NCI-H187 treated with DMSO at 0.1 percent for 48 hours (cell line): ENCODE measurements around the gene PIEZO2.

ENCODE experiments used
- DNase-seq: peaks from one replicate; lab custom pipeline; 2025; lab: John Stamatoyannopoulos, UW

The PIEZO2 gene

DNA sequence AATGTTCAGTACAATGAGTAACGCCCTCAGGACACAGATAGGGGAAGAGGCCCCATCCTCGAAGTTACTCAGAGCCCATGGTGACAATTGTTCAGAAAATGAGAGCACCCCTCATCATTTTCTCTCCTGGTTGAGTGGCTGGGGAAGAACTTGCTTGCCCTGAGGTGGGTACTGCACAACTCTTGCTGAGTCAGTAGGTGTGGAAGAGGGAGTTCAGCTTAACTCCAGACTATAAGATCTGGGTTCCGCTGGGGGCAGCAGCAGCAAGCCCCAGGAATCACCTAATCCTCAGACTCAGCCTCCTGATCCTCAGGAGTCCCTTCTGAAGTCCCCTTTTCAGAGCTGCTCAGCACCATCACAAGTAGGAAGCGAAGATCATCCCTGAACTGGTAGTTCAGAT is 123.7 kb downstream of the PIEZO2 start:
- no peak for DNase-seq

DNA sequence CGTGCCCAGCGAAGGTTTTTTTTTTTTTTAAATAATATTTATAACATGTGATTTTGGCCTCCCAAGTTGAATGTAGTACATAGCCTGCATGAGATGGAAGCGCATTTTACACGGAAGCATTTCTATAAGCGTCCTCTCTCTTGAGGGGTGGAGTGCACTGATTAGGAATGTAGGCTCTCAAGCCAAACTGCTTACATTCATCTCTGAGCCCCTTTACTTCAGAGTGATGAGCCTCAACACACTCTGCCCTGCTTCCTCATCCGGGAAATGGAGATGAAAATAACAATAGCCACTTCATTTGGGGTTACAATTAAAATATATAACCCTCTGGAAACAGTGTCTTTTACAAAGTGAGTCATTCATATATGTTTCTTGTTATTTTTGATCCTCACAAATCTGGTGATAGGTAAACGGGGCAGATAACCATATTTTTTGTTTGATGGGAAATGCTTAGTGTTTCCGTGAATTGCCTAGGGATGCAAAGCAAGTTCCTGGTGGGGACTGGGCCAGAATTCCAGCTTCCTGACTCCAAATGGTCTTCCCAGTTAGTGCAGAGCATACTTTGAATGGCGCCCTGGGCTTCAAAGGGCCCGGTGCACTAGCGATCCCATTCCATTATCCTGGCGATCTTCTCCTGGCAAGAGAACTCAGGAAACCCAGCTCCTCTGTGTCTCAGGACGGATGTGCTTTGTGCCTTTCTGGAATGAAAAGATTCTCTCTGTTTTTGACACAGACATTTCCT is 124.3 kb downstream of the PIEZO2 start:
- no peak for DNase-seq

DNA sequence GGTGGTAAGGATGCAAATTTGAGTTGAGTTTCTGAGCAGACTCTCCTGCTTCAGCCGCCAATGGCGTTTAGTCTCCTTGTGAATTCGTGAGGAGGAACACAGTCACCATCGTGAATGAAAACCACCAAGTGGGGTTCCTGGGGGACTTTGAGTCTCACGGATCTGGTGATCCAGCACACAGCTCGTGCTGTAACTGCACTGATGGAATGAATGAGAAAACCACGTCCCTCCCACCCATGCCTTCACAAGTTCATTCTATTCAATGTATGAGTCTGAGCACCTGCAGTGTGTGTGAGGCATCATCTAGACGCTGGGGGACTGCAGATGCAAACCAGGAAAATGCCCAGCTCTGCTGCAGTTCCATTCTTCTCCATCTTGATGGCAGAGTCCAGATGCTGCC is 127.9 kb downstream of the PIEZO2 start:
- no peak for DNase-seq

DNA sequence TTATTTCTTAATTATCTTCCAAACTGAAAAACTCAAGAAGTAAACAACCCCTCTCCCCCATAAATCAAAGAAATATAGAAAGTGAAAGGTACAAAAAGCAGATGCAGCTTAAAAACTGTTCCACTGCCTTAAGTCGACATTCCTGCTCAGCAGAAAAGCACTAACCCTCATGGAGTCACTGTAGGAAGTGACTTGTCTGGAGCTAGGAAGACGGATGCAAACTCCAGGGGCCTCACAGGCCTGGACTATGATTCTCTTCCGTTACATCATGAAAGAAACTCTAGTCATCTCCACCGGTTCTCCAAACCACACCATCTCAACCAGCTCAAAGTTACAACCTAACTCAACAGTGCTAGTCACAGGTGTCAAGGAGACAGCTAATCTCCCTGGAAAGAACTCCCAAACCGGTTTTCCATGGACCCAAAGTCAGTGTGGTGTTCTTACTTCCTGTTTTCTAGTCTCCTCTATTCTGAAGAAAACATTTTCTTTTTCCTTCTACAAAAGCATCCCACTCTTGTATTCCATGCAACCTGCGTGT is 128.4 kb downstream of the PIEZO2 start:
- DNase-seq, result no peak

DNA sequence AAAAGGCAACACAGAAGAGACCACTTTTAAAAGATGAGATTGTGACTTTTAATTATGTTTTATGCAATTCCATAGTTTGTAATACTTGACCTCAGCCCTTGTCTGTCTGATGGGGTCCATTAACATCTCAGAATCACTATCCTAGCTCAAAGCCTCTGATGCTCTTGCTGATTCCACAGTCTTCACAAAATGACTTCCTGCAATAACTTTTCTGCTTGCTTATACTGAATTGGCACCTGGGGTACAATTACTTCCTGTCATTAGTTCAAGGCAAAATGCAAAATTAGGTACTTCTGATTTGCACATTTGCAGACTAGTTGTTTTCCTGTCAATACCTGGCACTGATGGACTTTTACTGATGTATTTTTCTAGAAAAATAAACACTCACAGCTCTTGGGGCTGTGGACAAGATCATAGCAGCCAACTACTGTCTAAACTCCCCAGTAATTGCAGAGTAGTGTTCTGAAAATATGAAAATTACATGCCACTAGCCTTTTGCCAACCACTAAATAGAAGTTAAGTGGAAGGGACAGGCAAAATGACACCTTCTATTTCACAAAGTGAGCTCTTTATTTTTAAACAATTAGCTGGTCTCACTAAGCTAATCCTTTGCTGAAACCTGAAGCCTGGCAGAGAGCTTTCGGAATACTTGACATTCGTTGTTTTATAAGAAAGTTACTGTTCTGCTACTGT is 129.1 kb downstream of the PIEZO2 start:
- no peak for DNase-seq

DNA sequence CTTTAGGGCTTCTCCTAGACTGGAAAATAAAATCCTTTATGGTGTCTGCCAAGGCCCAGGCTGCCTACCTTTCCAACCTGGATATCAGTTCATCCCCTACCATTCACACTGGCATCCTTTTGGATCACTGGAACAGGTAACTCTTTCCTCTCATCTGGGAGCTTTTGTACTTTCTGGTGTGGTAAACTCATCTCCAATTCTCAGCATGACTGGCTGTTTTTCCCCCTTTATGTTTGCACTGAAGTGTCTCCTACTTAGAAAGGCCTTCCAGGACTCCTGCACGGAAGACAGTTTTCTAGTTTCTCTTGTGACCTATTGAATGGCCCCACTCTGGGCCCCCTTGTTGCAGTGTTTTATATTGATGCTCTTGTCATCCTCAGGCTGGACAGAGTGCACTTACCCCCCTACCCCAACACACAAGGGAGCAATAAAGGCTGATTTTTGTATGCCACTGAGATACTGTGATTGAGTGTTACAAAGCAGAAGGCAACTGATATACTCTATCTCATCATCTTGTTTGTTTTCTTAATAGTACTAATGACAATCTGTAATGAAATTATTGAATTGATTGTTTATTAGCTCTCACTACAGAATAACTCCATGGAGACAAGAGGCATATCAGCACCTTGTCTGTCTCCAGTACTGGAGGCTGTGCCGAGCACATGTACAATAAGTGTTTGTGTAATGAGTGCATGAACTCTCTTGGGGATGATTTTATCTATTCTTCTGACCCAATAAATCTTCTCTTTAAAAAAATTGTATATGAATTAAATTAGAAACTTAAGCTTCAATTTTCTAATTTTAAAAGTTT is 129.9 kb downstream of the PIEZO2 start:
- DNase-seq, result no peak

DNA sequence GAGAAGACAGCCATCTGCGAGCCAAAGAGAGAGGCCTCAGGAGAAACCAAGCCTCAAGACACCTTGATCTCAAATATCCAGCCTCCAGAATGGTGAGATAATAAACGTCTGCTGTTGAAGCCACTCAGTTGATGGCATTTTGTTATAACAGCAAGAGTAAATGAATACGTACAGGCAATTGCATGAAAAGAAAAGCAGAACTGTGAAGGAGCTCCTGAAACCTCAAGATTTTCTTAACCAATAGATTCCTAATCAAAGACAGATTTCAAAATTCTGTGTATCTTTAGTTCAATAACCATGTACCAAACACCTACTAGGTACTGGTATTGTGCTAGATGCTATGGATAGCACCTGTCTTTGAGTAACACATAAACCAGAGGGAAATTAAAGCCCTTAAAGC is 139.5 kb downstream of the PIEZO2 start:
- DNase-seq, result no peak

DNA sequence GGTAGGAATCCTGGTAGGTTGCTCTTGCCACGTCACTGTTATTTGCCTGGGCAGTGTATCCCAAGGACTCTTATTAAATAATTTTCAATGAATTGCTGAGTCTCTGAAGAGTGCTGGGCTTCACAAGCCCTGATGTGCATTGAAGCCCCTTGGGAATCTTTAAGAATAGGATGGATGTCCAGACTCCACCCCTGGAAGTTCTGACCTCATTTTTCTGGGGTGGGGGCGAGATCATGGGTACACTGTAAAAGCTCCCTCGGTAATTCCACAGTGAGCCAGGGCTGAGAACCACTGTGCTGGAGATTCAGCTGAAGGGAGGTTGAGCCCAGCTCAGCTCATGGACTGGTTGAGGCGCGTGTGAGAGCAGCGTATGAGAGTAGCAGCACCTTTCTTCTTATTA is 140.2 kb downstream of the PIEZO2 start:
- DNase-seq, result no peak

DNA sequence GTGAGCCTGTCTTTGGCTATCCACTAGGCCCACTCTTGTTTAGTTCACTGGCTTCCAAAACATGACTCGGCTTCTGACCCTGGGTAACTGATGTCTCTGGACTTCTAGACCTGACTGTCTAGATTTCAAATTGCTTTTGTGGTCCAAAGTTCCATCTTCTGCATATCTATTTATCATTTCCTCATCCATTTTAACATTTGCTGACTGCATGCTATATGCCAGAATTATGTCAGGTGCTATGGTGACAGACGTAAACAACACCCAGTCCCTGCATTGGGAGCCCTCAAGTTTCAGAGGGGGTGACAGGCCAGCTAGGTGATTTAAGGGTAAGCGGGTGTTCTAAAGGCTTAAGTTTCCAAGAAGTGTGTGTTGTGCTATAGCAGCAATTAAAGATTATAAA is 140.9 kb downstream of the PIEZO2 start:
- DNase-seq, result no peak

DNA sequence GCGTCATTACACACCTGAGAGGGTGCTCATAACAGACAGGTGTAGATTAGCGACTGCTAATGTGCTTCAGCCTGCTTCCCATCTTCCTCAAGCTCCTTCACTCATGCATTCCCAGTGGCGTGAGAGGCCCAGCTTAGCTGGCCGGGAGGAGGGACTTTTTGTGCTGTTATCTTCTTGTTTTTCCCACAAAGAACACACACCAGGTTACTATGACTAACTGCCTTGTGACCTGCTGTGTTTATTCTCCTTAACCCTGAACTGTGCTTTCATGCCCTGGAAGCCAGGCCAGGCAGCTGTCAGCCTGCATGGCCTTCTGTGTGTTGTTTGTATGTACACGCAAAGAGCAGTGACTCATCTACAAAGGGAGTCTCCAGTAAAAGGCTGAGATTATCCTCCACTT is 143.8 kb downstream of the PIEZO2 start:
- DNase-seq, result no peak

DNA sequence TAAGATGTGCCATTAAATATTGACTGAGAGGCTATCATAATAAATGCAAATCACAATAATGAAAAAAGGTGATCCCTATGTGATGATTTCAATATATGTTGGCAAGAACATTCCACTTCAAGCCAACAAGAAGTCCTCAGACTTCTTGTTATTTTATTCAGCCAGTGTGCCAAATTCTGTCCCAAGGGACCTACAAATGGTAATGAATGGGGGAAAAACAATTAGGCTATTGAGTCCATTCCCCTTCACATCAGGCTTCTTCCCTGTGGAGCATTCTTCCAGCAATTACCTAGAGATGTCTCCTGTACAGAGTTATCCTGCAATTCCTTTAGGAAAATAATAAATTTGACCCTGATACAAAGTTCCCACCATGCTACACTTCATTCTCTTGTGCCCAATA is 144.4 kb downstream of the PIEZO2 start:
- DNase-seq, result no peak

DNA sequence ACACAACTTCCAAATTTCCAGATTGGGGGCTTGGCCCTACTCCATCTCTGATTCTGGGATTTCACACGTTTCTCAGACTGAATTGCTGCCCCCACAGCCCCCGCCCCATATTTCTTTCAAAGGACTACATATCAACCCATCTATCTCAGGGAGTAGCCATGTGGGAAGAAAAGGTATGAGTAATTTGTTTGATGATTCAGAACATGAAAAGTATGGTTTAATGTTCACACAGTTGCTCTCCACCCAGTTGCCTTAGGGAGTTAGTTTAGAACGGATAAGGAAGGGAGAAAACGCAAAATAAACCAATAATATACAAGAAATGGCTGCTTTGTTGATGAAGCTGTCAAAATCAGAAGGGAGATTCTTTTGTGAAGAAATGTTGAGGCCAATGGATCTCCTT is 145.1 kb downstream of the PIEZO2 start:
- DNase-seq, result no peak

DNA sequence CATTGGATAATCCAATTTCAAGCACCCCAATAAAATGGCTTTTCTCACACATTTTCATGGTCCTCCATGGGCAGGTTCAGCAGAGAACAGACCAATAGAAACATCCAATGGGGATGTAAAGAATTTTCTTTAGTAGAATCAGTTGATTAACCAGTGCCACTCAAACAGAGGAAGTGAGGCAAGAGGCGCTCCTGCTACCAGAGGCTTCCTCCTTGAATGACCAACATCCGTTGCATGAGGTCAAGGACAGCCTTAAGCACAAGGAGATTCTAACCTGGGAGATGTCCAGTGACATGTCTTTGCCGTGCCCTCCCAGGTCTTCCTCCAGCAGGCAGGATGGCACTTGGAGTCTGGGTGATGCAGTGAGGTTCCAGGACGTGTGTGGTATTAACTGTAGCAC is 146.6 kb downstream of the PIEZO2 start:
- no peak for DNase-seq

DNA sequence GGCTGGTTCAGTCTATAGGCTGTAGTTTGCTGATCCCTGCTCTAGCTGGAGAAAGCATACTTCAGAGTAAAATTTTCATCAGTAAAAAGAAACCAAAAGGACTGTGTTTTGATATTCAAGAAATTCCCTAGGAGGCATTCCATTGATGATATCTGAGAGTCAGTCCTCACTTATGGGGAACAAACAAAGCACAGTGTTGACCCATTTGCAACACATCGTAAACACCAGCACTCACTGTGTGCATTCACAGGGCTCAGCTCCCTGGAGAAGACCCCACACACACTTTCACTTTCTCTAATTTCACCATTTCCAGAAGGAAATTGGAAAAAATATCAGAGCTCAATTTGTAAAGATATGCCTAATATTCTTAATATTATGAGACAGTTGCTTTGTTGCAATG is 147.1 kb downstream of the PIEZO2 start:
- DNase-seq, result no peak

DNA sequence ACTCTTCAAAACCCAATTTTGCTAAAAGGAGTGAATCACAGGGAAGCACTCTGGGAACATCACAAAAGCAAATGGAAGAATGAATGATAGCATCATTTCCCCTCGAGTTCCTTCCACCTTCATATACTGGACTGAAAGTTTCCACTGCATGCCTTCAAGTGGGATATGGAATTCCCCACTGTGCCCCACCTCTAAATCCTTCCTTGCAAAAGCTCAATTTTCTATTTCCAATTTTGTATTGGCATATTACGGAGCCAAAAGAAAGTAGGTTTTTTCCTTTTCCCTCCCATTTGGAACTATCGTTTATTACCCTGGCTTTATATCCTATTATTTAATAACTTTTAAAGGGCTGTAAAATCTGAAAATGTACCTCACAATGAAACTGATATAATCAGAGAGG is 149.3 kb downstream of the PIEZO2 start:
- DNase-seq, result no peak

DNA sequence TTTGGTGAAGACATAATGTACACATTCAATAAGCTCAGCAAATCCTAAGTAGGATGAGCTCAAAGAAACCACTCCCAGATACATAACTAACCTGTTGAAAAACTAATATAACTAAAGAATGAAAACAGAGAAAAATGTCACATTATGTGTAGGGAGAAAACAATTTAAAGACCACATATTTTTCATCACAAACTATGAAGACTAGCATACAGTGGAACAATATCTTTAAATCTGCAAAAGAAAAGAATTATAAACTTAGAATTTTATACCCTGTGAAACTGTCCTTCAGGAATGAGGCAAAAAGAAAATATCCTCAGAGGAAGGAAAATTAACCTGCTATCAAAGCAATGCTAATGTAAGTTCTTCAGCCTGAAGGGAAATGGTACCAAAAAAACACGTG is 151.5 kb downstream of the PIEZO2 start:
- no peak for DNase-seq

DNA sequence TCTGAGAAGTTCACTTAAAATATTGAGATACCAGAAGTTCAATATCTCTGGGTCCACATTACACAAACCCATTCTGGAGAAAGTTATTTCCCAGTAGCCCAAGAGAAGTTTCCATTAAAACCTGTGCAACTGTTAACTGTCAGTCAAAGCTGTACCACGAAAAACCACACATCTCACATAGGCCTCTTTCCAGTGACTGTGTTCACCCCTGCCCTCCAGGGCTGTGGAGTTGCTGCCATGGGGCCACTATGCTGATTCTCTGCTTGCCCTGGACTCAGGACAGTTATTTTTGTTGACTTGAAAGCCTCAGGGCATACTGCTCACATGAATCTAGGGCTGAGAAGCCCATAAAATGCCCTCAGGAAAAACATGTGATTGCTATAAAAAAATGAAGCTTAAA is 153.8 kb downstream of the PIEZO2 start:
- DNase-seq, result no peak

DNA sequence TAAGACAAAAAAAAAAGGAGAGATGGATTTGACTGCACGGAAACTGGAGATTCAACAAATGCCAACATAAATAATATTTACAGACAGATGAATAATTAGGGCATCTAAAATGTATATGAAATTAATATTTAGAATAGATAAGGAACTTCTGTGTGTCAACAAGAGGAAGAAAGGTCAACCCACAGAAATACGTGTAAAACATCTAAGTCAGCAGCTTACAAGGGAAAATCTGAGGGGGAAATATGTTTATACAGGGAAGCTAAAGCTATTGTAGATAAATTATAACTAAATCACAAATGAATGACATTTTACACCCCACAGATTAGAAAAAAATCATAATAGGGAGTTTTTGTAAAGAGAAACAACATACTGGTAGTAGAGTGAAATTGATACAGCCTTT is 159.9 kb downstream of the PIEZO2 start:
- no peak for DNase-seq

DNA sequence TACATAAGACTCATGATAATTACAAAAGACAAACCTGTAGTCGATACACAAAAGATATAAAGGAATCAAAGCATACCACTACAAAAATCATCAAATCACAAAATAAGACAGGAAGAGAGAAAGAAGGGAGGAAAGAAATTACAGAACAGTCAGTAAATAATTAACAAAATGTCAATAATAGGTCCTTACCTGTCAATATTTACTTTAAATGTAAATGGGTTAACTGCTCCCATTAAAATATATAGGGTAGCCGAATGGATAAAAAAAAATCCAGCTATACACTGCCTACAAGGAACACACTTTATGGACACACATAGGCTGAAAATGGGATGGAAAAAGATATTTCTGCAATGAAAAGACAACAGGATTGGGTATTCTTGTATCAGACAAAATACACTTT is 163.7 kb downstream of the PIEZO2 start:
- no peak for DNase-seq

DNA sequence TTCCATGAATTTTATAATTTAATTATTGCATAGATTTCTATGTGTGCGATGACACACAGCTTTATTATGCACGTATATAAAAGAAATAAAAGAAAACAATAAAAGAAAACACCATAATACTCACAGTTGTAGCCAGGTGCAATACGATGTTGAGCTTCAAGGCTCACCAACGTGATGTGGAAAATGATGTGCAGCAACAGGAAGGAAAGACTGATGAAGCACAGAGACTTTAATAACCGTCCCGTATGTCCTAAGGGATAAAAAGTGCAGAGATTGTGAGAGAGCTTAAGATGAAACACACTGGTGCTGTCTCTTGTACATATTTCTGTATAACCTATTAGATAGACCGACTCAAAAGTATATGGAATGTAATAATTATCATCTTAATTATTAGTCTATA is 170.0 kb downstream of the PIEZO2 start:
- no peak for DNase-seq

DNA sequence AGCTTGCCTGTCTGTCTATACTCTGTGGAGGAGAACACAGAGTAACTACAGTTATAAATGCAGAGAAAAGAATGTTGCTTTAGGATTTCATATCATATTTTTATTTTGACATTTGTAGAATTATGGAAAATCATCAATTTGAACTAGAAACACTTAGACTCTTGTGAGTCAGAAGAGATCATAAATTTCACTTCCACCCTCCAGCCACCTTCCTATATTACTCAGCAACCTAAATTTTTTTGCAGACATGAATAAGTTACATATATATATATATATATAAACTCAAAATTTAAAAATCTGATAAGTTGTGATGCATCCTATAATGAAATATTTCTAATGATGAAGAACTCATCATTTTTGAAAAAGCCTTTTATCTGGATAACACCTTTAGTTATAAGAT is 172.3 kb downstream of the PIEZO2 start:
- no peak for DNase-seq

DNA sequence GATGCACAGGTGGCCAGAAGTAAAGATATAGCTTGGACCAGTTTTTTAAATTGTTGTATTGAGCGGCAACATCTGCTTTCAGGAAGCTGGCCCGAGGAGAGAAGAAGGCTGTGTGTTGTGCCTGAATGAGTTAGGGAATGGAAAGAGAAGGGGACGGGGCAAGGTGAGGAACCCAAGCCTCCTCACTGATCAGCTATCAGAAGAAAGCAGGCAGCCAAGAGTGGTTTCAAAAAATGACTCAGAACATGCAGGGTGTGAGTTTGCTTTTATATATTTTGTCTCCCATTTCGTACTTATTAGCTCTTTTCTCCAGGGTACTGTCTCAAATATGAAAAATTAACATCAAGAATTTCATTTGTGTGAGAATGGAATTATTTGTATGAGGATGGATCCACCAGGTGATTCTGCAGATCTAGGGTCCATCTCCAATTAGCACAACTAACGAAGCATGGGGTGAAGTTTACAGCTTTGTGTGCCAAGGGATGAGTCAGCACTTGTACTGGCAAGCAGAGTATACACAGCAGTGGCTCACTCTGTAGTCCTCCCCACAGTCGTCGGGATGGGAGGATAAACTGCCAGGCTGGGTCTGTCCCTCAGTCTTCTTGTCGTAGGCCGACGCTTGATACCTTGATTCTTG is 175.7 kb downstream of the PIEZO2 start:
- DNase-seq, result no peak
